Esophagus muscularis mucosa (tissue), 4 donors: ENCODE data around the gene HIP1R. TPM values are rescaled to one million over a fixed set of nuclear protein-coding genes. Genes with fewer than 3 reads are reported as not detected.

Experiments used
- DNase-seq: peaks from one replicate; pipeline ENCODE4 v3.0.0-alpha.2; 2017; ENCODE audit errors: extremely low spot score
- H3K27ac ChIP-seq, 4 donors: fragments of 200-600 bp; sonication (generic); replicated peaks in 1 of 4; 1 replicate in 3 of 4; 2 replicates in 1 of 4; pipeline ENCODE4 v1.5.1; 2016 to 2019; ENCODE audit warnings: mild to moderate bottlenecking in 1 of 4
- H3K27me3 ChIP-seq, 4 donors: fragments of 200-600 bp; sonication (generic); one replicate each; pipeline versions ENCODE4 v1.5.1 to v1.6.0; 2016 to 2019
- H3K36me3 ChIP-seq, 4 donors: fragments of 200-600 bp; sonication (generic); one replicate each; pipeline ENCODE4 v1.5.1; 2016 to 2019
- H3K4me1 ChIP-seq, 4 donors: fragments of 200-600 bp; sonication (generic); one replicate each; pipeline ENCODE4 v1.5.1; 2016 to 2019
- H3K4me3 ChIP-seq, 4 donors: fragments of 200-600 bp; sonication (generic); 1 replicate in 2 of 4; 2 replicates in 2 of 4; pipeline ENCODE4 v1.5.1; 2016 to 2019; ENCODE audit warnings: mild to moderate bottlenecking in 4 of 4, moderate library complexity in 1 of 4
- H3K9me3 ChIP-seq, 4 donors: fragments of 200-600 bp; sonication (generic); 1 replicate in 3 of 4; 2 replicates in 1 of 4; pipeline ENCODE4 v1.5.1; 2016 to 2019
- EP300 ChIP-seq: sonication (generic); formaldehyde crosslinking; IDR thresholded peaks from one replicate; pipeline ENCODE4 v1.6.1; 2017; ENCODE audit warnings: antibody characterized with exemption
- POLR2A ChIP-seq: fragments of 450-650 bp; IDR thresholded peaks from one replicate; pipeline ENCODE4 v1.6.1; 2017; ENCODE audit warnings: antibody characterized with exemption, moderate library complexity, mild to moderate bottlenecking, low read depth
- POLR2AphosphoS5 ChIP-seq, 2 donors: sonication (generic); formaldehyde crosslinking; IDR thresholded peaks; one replicate each; pipeline ENCODE4 v1.6.1; 2017; ENCODE audit warnings: antibody characterized with exemption in 2 of 2
- WGBS: methylation state at CpG from one replicate; pipeline ENCODE4 v1.1.5; 2018; 5-methylcytosine and 5-hydroxymethylcytosine counted together
- intact Hi-C: fragments of 100-400 bp; cut with DNase I; formaldehyde crosslinking; loops from one replicate; pipeline ENCODE4 v1.15.1; 2023
- total RNA-seq, 4 donors: library from RNA; depleted of rRNA; stranded (reverse); fragments of >200 nt; gene quantifications; one replicate each; pipeline versions ENCODE4 v1.1.0 to v1.2.1, GENCODE V29; 2016
- TF ChIP-seq, protein P1 (sequence below), 3 experiments: fragments of 200-600 bp in 2 of 3; fragments of 450-650 bp in 1 of 3; sonication (generic) in 2 of 3; IDR thresholded peaks; one replicate each; pipeline ENCODE4 v1.5.1; 2017 to 2019; ENCODE audit warnings: antibody characterized with exemption in 3 of 3, mild to moderate bottlenecking in 2 of 3, moderate library complexity in 1 of 3

HIP1R gene
- total RNA-seq, 4 donors from 2014 or later: 13.3 to 38.3 (median 23.7) TPM

DNA sequence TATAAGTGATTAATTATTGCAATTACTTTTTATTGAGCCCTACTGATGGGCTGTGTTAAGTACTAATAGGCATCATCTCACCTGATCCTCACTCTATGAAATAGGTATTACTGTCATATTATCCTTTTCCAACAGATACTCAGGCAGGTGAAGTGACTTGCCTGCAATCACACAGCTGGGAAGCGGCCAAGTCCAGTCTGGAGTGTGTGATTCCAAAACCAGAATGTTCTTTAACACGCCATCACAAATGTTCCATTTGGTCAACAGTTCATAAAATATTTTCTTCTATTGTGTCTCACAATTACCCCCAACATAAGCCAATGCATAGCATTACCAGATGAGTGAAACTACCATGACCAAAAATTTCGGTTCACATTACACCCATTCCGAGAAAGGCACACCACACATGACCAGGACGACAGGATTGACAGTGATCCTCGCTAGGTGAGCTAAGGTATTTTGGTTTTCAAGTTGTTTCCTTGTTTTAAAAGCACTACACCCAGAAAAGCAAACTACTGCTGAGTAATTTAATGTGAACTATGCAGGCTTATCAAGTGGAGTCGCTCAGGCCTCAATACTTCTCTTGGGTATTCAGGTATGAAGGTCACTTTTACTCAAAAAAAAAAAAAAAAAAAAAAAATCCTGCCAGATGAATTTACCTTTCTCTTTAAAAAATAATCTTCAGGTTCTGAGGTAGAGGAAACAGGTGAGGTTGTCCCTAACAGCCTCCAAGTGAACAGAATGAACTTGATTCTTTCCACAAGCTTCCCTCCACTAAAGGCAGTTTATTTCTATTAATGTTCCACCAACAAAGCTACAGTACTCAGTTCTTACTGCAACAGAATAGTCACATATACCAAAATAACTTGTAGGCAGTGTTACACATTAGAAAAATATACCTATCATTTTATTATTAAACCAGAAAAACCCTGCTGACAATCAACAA, 58.2 kb downstream of the HIP1R start:
- WGBS: 79% methylated on average over 7 of the region's 7 CpGs
- Histone ChIP-seq H3K4me3 (peak overlapping the region; percentile 76 to 96 (median 91)), H3K36me3 (no peaks in the 10 kb centered on the region), H3K4me1 (peaks cover 62 to 72% (median 69%) of the 10 kb centered on the region in 4 donors), H3K27ac (peak overlapping the region; percentile 85 to 96 (median 93)), H3K9me3 (no peaks in the 10 kb centered on the region), H3K27me3 (peaks cover 0 to 4% (median 0%) of the 10 kb centered on the region in 4 donors)
- TF ChIP-seq, protein P1, sequence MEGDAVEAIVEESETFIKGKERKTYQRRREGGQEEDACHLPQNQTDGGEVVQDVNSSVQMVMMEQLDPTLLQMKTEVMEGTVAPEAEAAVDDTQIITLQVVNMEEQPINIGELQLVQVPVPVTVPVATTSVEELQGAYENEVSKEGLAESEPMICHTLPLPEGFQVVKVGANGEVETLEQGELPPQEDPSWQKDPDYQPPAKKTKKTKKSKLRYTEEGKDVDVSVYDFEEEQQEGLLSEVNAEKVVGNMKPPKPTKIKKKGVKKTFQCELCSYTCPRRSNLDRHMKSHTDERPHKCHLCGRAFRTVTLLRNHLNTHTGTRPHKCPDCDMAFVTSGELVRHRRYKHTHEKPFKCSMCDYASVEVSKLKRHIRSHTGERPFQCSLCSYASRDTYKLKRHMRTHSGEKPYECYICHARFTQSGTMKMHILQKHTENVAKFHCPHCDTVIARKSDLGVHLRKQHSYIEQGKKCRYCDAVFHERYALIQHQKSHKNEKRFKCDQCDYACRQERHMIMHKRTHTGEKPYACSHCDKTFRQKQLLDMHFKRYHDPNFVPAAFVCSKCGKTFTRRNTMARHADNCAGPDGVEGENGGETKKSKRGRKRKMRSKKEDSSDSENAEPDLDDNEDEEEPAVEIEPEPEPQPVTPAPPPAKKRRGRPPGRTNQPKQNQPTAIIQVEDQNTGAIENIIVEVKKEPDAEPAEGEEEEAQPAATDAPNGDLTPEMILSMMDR (IDR thresholded peaks at IDR 0.05): no peak
- DNase-seq: no peak
- intact Hi-C loops: no loop called here

DNA sequence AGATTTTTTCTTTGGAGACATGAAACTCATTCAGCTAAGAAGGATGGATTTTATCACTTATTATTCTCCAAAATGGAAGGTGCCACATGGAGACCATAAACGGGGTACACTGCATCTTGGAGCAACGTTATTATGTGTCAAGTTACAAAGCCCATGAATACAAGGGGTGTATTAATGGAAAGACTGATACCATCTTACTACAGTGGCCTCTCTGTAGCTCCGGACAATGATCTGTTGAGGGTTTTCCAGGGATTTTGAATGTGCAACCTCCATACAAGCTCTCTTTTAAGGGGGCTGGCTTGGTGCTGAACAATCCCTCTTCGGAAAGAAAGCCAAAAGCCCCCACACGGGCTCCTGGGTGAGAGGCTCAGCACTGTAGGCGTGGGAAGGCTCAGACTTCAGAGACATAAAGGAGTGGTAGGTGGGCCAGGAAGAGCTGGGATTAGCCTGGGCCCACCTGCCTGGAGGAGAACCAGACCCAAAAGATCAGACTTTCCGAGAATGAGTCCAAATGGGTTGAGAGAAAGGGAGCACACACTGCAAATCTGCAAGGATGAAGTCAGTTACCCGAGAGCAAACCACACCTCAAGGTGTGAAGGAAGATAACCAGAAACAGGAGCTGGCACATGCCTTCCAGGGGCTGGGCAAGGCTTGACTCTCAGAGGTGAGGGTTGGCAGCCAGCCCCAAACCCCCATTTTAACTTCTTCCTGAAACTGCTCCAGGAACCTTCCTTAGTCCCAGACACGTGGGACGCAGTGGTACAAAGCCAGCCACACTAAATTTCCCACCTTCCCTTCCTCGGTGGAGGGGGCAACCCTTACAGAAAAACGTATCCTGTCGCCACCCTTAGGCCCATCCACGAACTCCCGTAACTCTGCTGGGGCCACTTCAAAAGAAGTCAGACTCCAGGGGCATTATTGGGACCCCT, 59.2 kb downstream of the HIP1R start:
- Histone ChIP-seq H3K4me1 (peaks cover 52 to 62% (median 59%) of the 10 kb centered on the region in 4 donors), H3K9me3 (no peaks in the 10 kb centered on the region), H3K27me3 (peaks cover 0 to 4% (median 0%) of the 10 kb centered on the region in 4 donors), H3K4me3 (peak overlapping the region; percentile 76 to 96 (median 91)), H3K27ac (peak overlapping the region; percentile 85 to 96 (median 93)), H3K36me3 (no peaks in the 10 kb centered on the region)
- no peak for DNase-seq
- 18% methylated on average over 13 of the region's 15 CpGs for WGBS
- peak in 1 of 2 donors; percentile 27 for TF ChIP-seq POLR2AphosphoS5 (IDR thresholded peaks at IDR 0.05)
- TF ChIP-seq POLR2A: no peak
- intact Hi-C loops: no loop called here

DNA sequence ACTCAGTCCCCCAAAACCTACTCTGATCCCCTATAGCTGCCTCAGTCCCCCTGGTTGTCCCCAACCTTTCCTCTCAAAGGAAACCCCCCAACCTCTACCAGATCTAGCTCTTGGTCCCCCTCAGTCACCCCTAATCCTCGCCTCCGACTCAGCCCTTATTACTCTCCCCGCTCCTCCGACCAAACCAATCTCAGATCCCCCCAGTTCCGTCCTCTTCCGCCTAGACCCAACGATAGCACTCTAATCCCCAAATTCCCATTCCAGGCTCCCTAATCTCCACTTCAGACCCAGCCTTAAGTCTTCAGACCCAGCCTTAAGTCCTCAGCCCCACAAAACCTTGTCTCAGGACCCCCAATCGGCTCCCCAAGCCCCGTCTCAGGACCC, 60.1 kb downstream of the HIP1R start:
- Histone ChIP-seq H3K4me1 (peaks cover 44 to 53% (median 51%) of the 10 kb centered on the region in 4 donors), H3K27ac (peak overlapping the region; percentile 85 to 96 (median 93)), H3K36me3 (no peaks in the 10 kb centered on the region), H3K9me3 (no peaks in the 10 kb centered on the region), H3K4me3 (peak overlapping the region; percentile 76 to 96 (median 91)), H3K27me3 (peaks cover 0 to 4% (median 0%) of the 10 kb centered on the region in 4 donors)
- DNase-seq: no peak
- TF ChIP-seq, protein P1 (IDR thresholded peaks at IDR 0.05): no peak
- TF ChIP-seq POLR2AphosphoS5 (IDR thresholded peaks at IDR 0.05) (no peak), EP300 (no peak), POLR2A (no peak)
- under 1% methylated on average over 9 of the region's 9 CpGs for WGBS
- intact Hi-C loops: no loop called here

GRCh38 chr12:122895704-122896636, 60.7 kb downstream of the HIP1R start, which contains the start of gene VPS37B:
Gene VPS37B, minus strand, starts transcription at chr12:122896124. Its CDS starts 62 bp downstream, at chr12:122896062.
- peak within 1 kb of the TSS; percentile 85 to 96 (median 93) for H3K27ac ChIP-seq
- TF ChIP-seq, protein P1 (IDR thresholded peaks at IDR 0.05): no peak
- peak; percentile 94 for TF ChIP-seq POLR2A
- peak; percentile 97 to 98 for TF ChIP-seq POLR2AphosphoS5 (IDR thresholded peaks at IDR 0.05)
- TF ChIP-seq EP300: no peak
- H3K27me3 ChIP-seq: peaks cover 0 to 4% (median 0%) of the 10 kb centered on the region in 4 donors
- peak within 1 kb of the TSS; percentile 76 to 96 (median 91) for H3K4me3 ChIP-seq
- peaks cover 37 to 47% (median 44%) of the 10 kb centered on the region in 4 donors for H3K4me1 ChIP-seq
- intact Hi-C loops: no loop called here
- H3K9me3 ChIP-seq: no peaks in the 10 kb centered on the region
- no peak for DNase-seq
- WGBS: 7% methylated on average over 64 of the region's 81 CpGs
- H3K36me3 ChIP-seq: no peaks in the 10 kb centered on the region
